IMR-90 (cell line): ENCODE results near the gene PCSK5. TPM values are rescaled to one million over a fixed set of nuclear protein-coding genes. Genes with fewer than 3 reads are reported as not detected.

ENCODE experiments used
- ATAC-seq: fragments of 200-7000 bp; cut with Tn5 transposase; 2 replicates; pipeline ENCODE4 v1.9.1; 2020; ENCODE audit warnings: low read depth, mild to moderate bottlenecking, moderate library complexity
- BruUV-seq: library from RNA; stranded (reverse); fragments of 400-500 nt; replicated peaks from 2 replicates; lab custom pipeline; 2021; lab: Mats Ljungman, UMichigan
- CTCF ChIA-PET: fragments of 300-600 bp; formaldehyde crosslinking; extraction: SDS; loops from one replicate; lab custom pipeline; 2021; ENCODE audit warnings: antibody characterized with exemption; lab: Yijun Ruan, JAX
- POLR2A ChIA-PET: fragments of 300-600 bp; sonication (Branson Sonifier 250); formaldehyde crosslinking; loops from one replicate; lab custom pipeline; 2022; ENCODE audit warnings: antibody characterized with exemption; ENCODE audit not compliant: unreplicated experiment; lab: Charles Lee
- DNase-seq: peaks from one replicate; pipeline ENCODE4 v3.0.0; 2013
- H2AFZ ChIP-seq: replicated peaks from 2 replicates; pipeline ENCODE3; 2013; ENCODE audit warnings: low read length, mild to moderate bottlenecking; ENCODE audit not compliant: poor library complexity
- H2AK5ac ChIP-seq: 2 replicates; pipeline ENCODE4 v1.6.1; 2013; ENCODE audit warnings: low read depth, low read length, inconsistent platforms
- H2AK9ac ChIP-seq: replicated peaks from 2 replicates; pipeline ENCODE3; 2013; ENCODE audit warnings: mild to moderate bottlenecking, low read depth, low read length, moderate library complexity; ENCODE audit not compliant: poor library complexity
- H2BK120ac ChIP-seq: 2 replicates; pipeline ENCODE4 v1.6.1; 2013; ENCODE audit warnings: low read depth, low read length, inconsistent platforms
- H2BK15ac ChIP-seq: 3 replicates; pipeline ENCODE4 v1.6.1; 2013; ENCODE audit warnings: low read depth, low read length, inconsistent platforms
- H2BK20ac ChIP-seq: 2 replicates; pipeline ENCODE4 v1.6.1; 2013; ENCODE audit warnings: low read depth, mild to moderate bottlenecking, inconsistent platforms, low read length, moderate library complexity
- H2BK5ac ChIP-seq: 2 replicates; pipeline ENCODE4 v1.6.1; 2013; ENCODE audit warnings: mild to moderate bottlenecking, low read depth, low read length, inconsistent platforms; ENCODE audit not compliant: poor library complexity, severe bottlenecking
- H3K14ac ChIP-seq: replicated peaks from 2 replicates; pipeline ENCODE4 v1.6.1; 2013; ENCODE audit warnings: low read depth, low read length, inconsistent platforms
- H3K18ac ChIP-seq: 2 replicates; pipeline ENCODE4 v1.6.1; 2013; ENCODE audit warnings: low read depth, low read length, control low read depth
- H3K23ac ChIP-seq: 2 replicates; pipeline ENCODE4 v1.6.1; 2013; ENCODE audit warnings: low read depth, low read length, inconsistent platforms
- H3K27ac ChIP-seq: 2 replicates; pipeline ENCODE4 v1.5.1; 2013; ENCODE audit warnings: mild to moderate bottlenecking, control low read depth, low read length; ENCODE audit not compliant: insufficient read depth
- H3K27me3 ChIP-seq: 2 replicates; pipeline ENCODE4 v1.6.1; 2013; ENCODE audit warnings: low read length; ENCODE audit not compliant: control insufficient read depth, insufficient read depth
- H3K36me3 ChIP-seq: 2 replicates; pipeline ENCODE4 v1.6.1; 2013; ENCODE audit warnings: low read length, mixed read lengths; ENCODE audit not compliant: control insufficient read depth, insufficient read depth
- H3K4ac ChIP-seq: 2 replicates; pipeline ENCODE4 v1.6.1; 2013; ENCODE audit warnings: low read depth, low read length, inconsistent platforms
- H3K4me1 ChIP-seq: 2 replicates; pipeline ENCODE4 v1.6.1; 2013; ENCODE audit warnings: low read length, mixed read lengths; ENCODE audit not compliant: control insufficient read depth, insufficient read depth
- H3K4me2 ChIP-seq: 2 replicates; pipeline ENCODE4 v1.6.1; 2013; ENCODE audit warnings: low read depth, mild to moderate bottlenecking, control low read depth, low read length, moderate library complexity
- H3K4me3 ChIP-seq: 2 replicates; pipeline ENCODE4 v1.5.1; 2013; ENCODE audit warnings: low read depth, mild to moderate bottlenecking, control low read depth, low read length, moderate library complexity; ENCODE audit not compliant: insufficient read depth
- H3K56ac ChIP-seq: 2 replicates; pipeline ENCODE4 v1.6.1; 2013; ENCODE audit warnings: low read length, inconsistent platforms; ENCODE audit not compliant: insufficient read depth; ENCODE audit errors: extremely low read depth
- H3K79me1 ChIP-seq, 2 experiments: 2 replicates each; pipeline ENCODE4 v1.6.1; 2013; ENCODE audit warnings: low read length in 2 of 2, inconsistent platforms in 1 of 2, low read depth in 1 of 2
- H3K9ac ChIP-seq: 2 replicates; pipeline ENCODE4 v1.6.1; 2013; ENCODE audit warnings: low read depth, low read length, control low read depth
- H3K9me1 ChIP-seq: 2 replicates; pipeline ENCODE4 v1.6.1; 2013; ENCODE audit warnings: low read length, inconsistent platforms; ENCODE audit not compliant: insufficient read depth
- H3K9me3 ChIP-seq: 2 replicates; pipeline ENCODE4 v1.6.1; 2013; ENCODE audit warnings: low read length; ENCODE audit not compliant: control insufficient read depth, insufficient read depth
- H4K20me1 ChIP-seq: 2 replicates; pipeline ENCODE4 v1.6.1; 2013; ENCODE audit warnings: low read length, inconsistent platforms; ENCODE audit not compliant: insufficient read depth
- H4K5ac ChIP-seq: 2 replicates; pipeline ENCODE4 v1.6.1; 2013; ENCODE audit warnings: mild to moderate bottlenecking, low read depth, low read length, control low read depth
- H4K8ac ChIP-seq, 2 experiments: 2 replicates each; pipeline ENCODE4 v1.6.1; 2013; ENCODE audit warnings: low read depth in 2 of 2, low read length in 2 of 2, control low read depth in 1 of 2, inconsistent platforms in 1 of 2
- H4K91ac ChIP-seq: 2 replicates; pipeline ENCODE4 v1.6.1; 2013; ENCODE audit warnings: low read depth, low read length, inconsistent platforms; ENCODE audit not compliant: insufficient read depth
- BHLHE40 ChIP-seq: fragments of 150-350 bp; IDR thresholded peaks from 2 replicates; pipeline ENCODE4 v1.6.1; 2016; ENCODE audit warnings: mild to moderate bottlenecking, low read depth, low read length
- CTCF ChIP-seq: conservative IDR thresholded peaks from 2 replicates; pipeline ENCODE4 v1.5.1; 2012; ENCODE audit warnings: mild to moderate bottlenecking, low read depth, low read length, improper control_type of control experiment
- ELK1 ChIP-seq: fragments of 150-350 bp; IDR thresholded peaks from 2 replicates; pipeline ENCODE4 v1.6.1; 2016; ENCODE audit warnings: low read depth, mild to moderate bottlenecking, low read length, moderate library complexity, borderline replicate concordance
- MAZ ChIP-seq: IDR thresholded peaks from 2 replicates; pipeline ENCODE4 v1.6.1; 2012; ENCODE audit warnings: low read depth, mild to moderate bottlenecking, low read length, improper control_type of control experiment, moderate library complexity, borderline replicate concordance
- MXI1 ChIP-seq: IDR thresholded peaks from 2 replicates; pipeline ENCODE4 v1.6.1; 2012; ENCODE audit warnings: low read depth, mild to moderate bottlenecking, low read length, moderate library complexity, borderline replicate concordance
- WGBS, 2 experiments: methylation state at CpG; one replicate each; pipeline versions ENCODE4 v1.1.5 to v1.1.7; 2013; ENCODE audit warnings: missing lambda C conversion rate in 2 of 2; ENCODE audit not compliant: insufficient read length in 1 of 2; ENCODE audit errors: extremely low coverage in 2 of 2; 5-methylcytosine and 5-hydroxymethylcytosine counted together
- dilution Hi-C: fragments of 300-500 bp; cut with HindIII; formaldehyde crosslinking; loops from one replicate; pipeline ENCODE4 v1.14.3; 2018; ENCODE audit warnings: low sequenced_read_pairs; ENCODE audit not compliant: unreplicated experiment
- in situ Hi-C: fragments of 300-500 bp; cut with MboI; formaldehyde crosslinking; loops from 3 replicates; pipeline ENCODE4 v1.14.3; 2019; ENCODE audit warnings: low sequenced_read_pairs, inconsistent platforms, mixed read lengths
- intact Hi-C: fragments of 100-400 bp; cut with micrococcal nuclease; formaldehyde crosslinking; loops from 2 replicates; pipeline ENCODE4 v1.10.0; 2022
- polyA plus RNA-seq, 3 experiments: library from polyadenylated mRNA; depleted of rRNA; stranded (reverse); fragments of >200 nt; gene quantifications; 2 replicates each; pipeline ENCODE4 v1.2.3, GENCODE V29; 2012; ENCODE audit warnings: low replicate concordance in 1 of 3
- total RNA-seq: library from RNA; depleted of rRNA; stranded (reverse); fragments of >200 nt; gene quantifications from 2 replicates; pipeline ENCODE4 v1.2.3, GENCODE V29; 2012

Gene PCSK5
- total and polyA plus RNA-seq, 2 of the 4 experiments (the other 2 are of a cell fraction), result 1.5 to 3.0 TPM

DNA sequence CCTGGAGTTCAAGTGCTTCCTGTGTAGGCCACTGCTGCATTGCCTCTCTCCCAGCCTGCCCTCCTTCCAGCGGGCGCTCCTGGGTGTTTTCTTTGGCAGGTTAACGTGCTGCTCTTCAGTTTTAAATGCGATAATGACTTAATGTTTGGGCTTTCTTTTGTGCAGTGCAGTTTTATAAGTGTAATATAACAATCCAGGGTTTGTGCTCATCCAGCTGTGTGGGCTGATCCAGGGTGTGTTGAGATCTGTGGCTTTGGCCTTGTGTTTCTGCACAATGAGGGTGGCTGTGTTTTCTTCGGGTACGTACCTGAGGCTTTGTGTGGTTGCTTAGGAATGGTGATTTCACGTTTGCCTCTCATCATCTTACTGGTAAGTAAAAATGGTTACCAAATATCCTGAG is 50.6 kb downstream of the PCSK5 start:
- no peak overlapping the region for H2BK15ac ChIP-seq
- 70% methylated on average over 2 of the region's 7 CpGs; no CpG with 5 or more reads in 1 of the 2 experiments for WGBS, 2 experiments
- ChIA-PET CTCF (no interaction called here), POLR2A (no interaction called here)
- no peak for TF ChIP-seq CTCF
- no peak for TF ChIP-seq BHLHE40
- no peak for TF ChIP-seq ELK1
- no peak for TF ChIP-seq MAZ
- TF ChIP-seq MXI1, result no peak
- dilution Hi-C loops, result no loop called here
- H2AK5ac ChIP-seq, result no peak overlapping the region
- H3K27ac ChIP-seq, result no peak overlapping the region
- H3K4me1 ChIP-seq, result no peaks in the 10 kb centered on the region
- H3K23ac ChIP-seq, result no peak overlapping the region; the same call in 1 of the 2 replicates
- H2AFZ ChIP-seq, result no peak overlapping the region
- in situ Hi-C loops, result no loop called here
- no peak overlapping the region for H4K91ac ChIP-seq
- H3K4me2 ChIP-seq, result no peak overlapping the region
- H4K8ac ChIP-seq, result no peak overlapping the region
- no peak overlapping the region for H3K56ac ChIP-seq
- no peaks in the 10 kb centered on the region for H4K20me1 ChIP-seq
- no peak overlapping the region for H2BK5ac ChIP-seq
- no peak overlapping the region for H2AK9ac ChIP-seq
- no peaks in the 10 kb centered on the region for H3K36me3 ChIP-seq
- intact Hi-C loops, result no loop called here
- no peak overlapping the region for H3K4me3 ChIP-seq
- DNase-seq (no peak), ATAC-seq (no peak)
- BruUV-seq, result no TSS peak
- no peak overlapping the region for H3K4ac ChIP-seq
- no peak overlapping the region for H3K9ac ChIP-seq
- H3K27me3 ChIP-seq, result no peaks in the 10 kb centered on the region
- no peak overlapping the region for H3K18ac ChIP-seq
- H4K5ac ChIP-seq, result no peak overlapping the region
- no peaks in the 10 kb centered on the region for H3K9me1 ChIP-seq
- H3K79me1 ChIP-seq, result no peaks in the 10 kb centered on the region
- no peaks in the 10 kb centered on the region for H3K9me3 ChIP-seq
- no peak overlapping the region for H3K14ac ChIP-seq
- H2BK120ac ChIP-seq, result no peak overlapping the region
- H2BK20ac ChIP-seq, result no peak overlapping the region
